Stimulated activated CD8-positive, alpha-beta memory T cell treated with anti-CD3 and anti-CD28 coated beads, Interleukin-7, amount 100 ng/mL, for 24 hours (primary cell): ENCODE measurements around the gene EPHA10.
"Not testable (repeated sequence)": the region's sequence is repeated elsewhere in the genome, so short reads cannot be mapped to it uniquely, and the experiment has no call there.

ENCODE experiments used
- DNase-seq: peaks from one replicate; pipeline ENCODE4 v3.0.0-alpha.2; 2020; ENCODE audit warnings: low read depth

Gene EPHA10

GRCh38 chr1:37716321-37716720, 48.6 kb downstream of the EPHA10 start:
- DNase-seq: no peak

- no peak for DNase-seq
Measured at GRCh38 chr1:37714689-37715088, 50.2 kb downstream of the EPHA10 start.

GRCh38 chr1:37714226-37714625, 50.7 kb downstream of the EPHA10 start:
- no peak for DNase-seq

- no peak for DNase-seq
Measured at GRCh38 chr1:37708471-37708870, 56.4 kb downstream of the EPHA10 start.

- no peak for DNase-seq
Measured at GRCh38 chr1:37705399-37705798, 59.5 kb downstream of the EPHA10 start.

- no peak for DNase-seq
Measured at GRCh38 chr1:37704966-37705365, 60.0 kb downstream of the EPHA10 start.

GRCh38 chr1:37703061-37703460, 61.9 kb downstream of the EPHA10 start:
- DNase-seq: no peak

GRCh38 chr1:37701051-37701450, 63.9 kb downstream of the EPHA10 start:
- no peak for DNase-seq

- no peak for DNase-seq
Measured at GRCh38 chr1:37699147-37699546, 65.8 kb downstream of the EPHA10 start.

GRCh38 chr1:37697737-37698136, 67.2 kb downstream of the EPHA10 start:
- DNase-seq: no peak

- DNase-seq: no peak
Measured at GRCh38 chr1:37697090-37697489, 67.8 kb downstream of the EPHA10 start.

- DNase-seq: no peak
Measured at GRCh38 chr1:37692834-37693175, 72.1 kb downstream of the EPHA10 start.

- DNase-seq: peak; percentile 96
Measured at GRCh38 chr1:37692078-37692833, 72.7 kb downstream of the EPHA10 start, which contains the start of gene CDCA8. Gene CDCA8 (plus strand): TSS chr1:37692516. CDS start chr1:37692691, 175 bp downstream.

GRCh38 chr1:37691497-37692077, 73.3 kb downstream of the EPHA10 start:
- no peak for DNase-seq

- no peak for DNase-seq
Measured at GRCh38 chr1:37688926-37689325, 76.0 kb downstream of the EPHA10 start.

GRCh38 chr1:37687764-37688163, 77.2 kb downstream of the EPHA10 start:
- DNase-seq: not testable (repeated sequence)

- no peak for DNase-seq
Measured at GRCh38 chr1:37685722-37686121, 79.2 kb downstream of the EPHA10 start.

- not testable (repeated sequence) for DNase-seq
Measured at GRCh38 chr1:37684182-37684581, 80.7 kb downstream of the EPHA10 start.

- DNase-seq: peak; percentile 69
Measured at GRCh38 chr1:37682334-37682987, 82.5 kb downstream of the EPHA10 start.

- DNase-seq: no peak
Measured at GRCh38 chr1:37680933-37681332, 84.0 kb downstream of the EPHA10 start.

- DNase-seq: no peak
Measured at GRCh38 chr1:37677808-37678207, 87.1 kb downstream of the EPHA10 start.

- DNase-seq: no peak
Measured at GRCh38 chr1:37677143-37677439, 87.8 kb downstream of the EPHA10 start.
